ENCODE data around the gene RAB7B.
"Not testable (repeated sequence)": the region's sequence is repeated elsewhere in the genome, so short reads cannot be mapped to it uniquely, and the experiment has no call there.

RAB7B gene

DNA sequence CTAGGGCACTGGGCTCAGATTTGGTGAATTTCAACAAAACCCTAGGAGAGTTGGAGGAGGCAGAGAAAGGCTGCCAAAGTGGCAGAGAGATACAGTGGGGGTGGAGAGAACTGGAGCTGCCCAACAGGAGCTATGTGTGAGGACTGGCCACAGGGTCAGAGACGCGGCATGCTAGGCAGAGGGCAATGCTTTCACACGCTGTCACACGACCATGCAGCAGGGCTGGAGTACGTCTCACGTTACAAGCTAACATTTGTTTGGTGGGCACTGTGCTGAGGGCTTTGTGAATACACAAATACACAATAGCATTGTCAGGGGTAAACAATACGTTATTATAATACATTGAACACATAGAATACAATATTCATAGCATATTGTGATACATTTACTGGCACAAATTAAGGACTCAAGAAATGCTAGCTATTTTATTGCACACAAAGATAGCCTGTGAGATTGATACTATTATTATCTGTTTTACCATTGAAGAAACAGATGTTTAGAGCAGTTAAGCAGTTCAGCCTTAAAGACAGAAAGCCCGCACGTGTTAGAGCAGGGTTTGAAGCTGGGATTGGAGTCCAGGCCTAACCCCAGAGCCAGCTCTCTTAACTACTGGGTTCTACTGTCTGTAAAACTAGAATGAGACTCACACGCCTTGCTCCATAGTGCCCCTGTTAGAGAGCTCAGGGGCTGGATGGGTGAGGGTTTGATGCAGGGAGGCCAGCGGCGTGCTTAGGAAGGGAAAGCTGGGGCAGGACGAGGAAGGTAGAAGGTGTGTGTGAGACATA lies 4.5 kb downstream of the RAB7B start:
- in situ Hi-C loops (cut with MboI; ENCODE audit: low sequenced_read_pairs) = no loop called here

DNA sequence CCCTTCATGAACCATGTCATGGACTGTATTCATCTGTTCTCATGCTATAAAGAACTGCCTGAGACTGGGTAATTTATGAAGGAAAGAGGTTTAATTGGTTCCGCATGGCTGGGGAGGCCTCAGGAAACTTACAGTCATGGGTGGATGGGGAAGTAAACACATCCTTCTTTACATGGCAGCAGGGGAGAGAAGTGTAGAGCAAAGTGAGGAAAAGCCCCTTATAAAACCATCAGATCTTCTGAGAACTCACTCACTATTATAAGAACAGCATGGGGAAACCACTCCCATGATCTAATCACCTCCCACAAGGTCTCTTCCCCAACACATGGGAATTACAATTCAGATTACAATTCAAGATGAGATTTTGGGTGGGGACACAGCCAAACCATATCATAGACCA lies 6.6 kb downstream of the RAB7B start:
- in situ Hi-C loops (cut with MboI; ENCODE audit: low sequenced_read_pairs) = not testable (repeated sequence)

DNA sequence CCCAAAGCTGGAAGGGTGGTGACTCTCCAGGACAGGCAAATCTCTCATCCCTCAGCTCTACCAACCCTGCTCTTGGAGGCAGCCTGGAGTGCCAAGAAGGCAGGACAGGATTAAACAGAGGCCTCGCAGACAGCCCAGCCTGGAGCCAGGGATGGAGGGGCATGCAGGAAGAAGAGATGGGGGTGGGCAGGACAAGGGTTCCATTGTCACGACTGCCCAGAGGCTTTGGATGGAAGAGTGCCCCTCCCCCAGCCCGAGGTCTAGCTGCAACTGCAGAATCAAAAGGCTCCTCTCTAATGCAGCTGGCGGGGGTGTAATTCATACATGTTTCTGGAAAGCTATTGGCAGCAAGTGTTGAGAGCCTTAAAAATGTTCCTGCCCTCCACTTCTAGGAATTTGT lies 8.8 kb downstream of the RAB7B start:
- in situ Hi-C loops (cut with MboI; ENCODE audit: low sequenced_read_pairs) = no loop called here

DNA sequence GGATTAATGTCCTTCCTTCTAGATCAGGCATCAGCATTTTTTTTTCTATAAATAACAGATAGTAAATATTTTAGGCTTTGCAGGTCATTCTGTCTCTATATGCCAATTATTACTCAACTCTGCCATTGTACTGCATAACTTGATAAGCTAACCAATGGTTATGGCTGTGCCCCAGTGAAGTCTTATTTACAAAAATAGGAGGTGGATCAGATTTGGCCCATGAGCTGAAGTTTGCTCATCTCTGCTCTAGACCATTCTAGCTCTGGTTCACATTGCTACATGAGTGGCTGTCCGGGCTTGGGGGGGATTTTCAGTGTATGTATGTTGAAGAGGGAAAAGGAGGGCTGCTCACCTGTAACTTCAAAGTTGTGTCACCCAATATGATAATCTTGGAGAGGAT lies 10.1 kb downstream of the RAB7B start:
- in situ Hi-C loops (cut with MboI; ENCODE audit: low sequenced_read_pairs) = no loop called here

DNA sequence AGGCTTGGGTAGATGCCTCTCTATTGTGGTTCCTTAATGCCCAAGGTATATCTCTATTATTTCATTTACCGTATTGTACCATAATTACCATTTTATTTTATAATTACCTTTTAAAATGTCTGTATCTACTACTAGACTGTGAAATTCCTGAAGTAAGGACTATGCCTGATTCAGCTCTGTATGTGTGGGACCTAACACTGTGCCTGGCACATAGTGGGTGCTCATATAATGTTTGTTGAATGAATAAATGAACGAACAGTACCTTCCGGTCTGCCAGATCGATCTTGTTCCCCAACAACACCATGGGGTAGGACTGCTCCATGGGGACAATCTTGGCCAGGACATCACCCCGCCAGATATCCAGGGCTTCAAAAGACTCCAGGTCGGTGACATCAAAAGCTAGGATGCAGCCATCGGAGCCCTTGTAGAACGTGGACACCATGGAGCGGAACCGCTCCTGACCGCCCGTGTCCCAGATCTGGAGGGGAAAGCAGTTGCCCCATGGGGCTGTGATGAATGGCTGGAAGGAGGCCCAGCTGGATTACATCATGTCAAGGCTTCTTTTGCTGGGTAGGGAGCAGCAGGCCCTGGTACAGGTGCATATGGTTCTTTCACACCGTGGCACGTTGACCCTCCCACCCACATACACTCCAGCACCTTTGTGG lies 10.8 kb downstream of the RAB7B start:
- in situ Hi-C loops (cut with MboI; ENCODE audit: low sequenced_read_pairs) = no loop called here

DNA sequence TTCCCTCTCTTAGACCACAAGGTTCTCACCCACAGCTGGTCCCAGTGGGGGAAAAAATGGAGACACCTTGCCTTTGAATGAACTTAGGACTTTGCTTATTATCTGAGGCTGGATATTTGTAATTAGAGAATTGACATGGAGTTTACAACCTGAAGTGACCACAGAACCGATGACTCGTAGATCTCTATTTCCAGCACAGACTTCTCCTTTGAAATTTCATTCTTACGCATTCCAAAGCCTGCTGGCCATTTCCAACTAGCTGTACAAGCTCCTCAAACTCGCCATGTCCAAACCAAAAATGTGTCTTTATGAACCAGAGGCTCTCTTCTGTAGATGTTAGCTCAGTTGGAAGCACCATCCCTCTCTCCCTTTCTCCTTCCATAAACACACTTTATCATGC lies 12.0 kb downstream of the RAB7B start:
- in situ Hi-C loops (cut with MboI; ENCODE audit: low sequenced_read_pairs) = no loop called here

DNA sequence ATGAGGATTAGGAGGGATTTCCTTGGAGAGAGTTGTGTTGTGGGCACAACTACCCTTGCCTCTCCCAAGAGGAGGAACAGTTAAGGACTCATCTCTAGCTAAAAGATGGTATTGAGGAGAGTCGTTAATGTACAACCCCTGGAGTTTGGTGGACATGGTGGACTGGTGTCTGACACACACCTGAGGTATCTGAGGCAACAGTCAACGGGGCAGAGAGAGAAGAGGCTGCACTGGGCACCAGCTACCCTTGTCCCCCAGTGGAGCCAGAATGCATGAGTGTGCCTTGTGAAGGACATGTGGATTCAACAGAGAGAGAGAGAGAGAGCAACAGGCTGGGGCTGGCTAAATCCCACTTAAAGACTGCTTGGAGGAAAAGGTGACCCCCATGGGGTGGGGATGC lies 13.0 kb downstream of the RAB7B start:
- in situ Hi-C loops (cut with MboI; ENCODE audit: low sequenced_read_pairs) = no loop called here

DNA sequence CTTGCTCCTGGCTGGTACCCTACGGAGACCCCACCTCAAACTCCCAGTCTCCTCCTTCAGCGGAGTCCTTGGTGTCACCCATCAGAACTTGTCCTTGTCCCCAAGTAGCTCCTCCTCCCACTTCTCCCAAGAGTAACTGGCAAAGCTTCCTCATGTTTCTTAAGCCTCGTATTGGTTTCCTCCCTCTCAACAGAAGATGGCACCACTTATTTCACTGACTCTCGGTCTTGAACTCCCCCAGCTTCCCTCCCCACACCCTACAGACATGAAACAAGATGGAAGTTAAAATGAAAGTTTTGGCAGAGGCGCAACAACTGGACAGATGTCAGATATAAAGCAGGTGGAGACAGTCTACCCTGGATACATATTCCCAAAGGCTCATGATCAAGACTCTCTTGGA lies 13.4 kb downstream of the RAB7B start:
- in situ Hi-C loops (cut with MboI; ENCODE audit: low sequenced_read_pairs) = no loop called here

DNA sequence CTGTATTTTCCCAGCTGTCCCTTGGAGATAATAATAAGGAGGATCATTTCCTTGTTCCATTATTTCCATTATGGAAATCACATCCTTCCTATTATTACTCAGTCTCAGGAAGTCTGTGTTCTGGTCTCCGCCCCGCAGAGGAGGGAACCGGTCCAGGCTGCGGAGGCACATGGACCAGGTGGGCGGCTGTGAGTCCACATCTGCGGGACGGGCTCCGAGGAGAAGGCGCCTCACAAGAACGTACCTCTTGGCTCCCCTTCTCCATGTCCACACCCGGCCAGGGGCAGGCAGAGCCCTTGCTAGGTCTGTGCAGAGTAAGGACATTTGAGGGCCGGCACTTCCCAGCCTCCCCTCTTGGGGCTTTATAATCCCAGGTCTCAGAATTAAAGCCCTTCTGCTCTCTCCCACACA lies 14.6 kb downstream of the RAB7B start:
- in situ Hi-C loops (cut with MboI; ENCODE audit: low sequenced_read_pairs) = no loop called here

DNA sequence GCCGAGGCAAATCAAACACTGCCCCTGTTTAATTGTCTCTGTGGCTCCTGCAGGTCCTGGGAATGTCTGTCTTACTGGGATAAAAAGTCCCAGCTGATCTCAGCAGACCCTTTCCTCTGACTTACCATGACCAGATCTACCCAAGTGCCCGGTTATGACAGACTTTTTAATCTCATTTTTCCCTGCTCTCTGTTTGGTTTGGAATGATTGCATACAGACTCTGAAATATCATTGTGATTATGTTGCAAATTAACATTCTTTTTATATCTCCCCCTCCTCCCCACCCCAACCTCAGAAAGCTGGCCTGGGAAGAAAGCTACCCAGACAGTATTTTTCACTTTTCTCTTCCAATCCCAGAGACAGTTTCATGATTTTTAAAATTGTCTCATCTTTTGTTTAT lies 16.3 kb downstream of the RAB7B start:
- in situ Hi-C loops (cut with MboI; ENCODE audit: low sequenced_read_pairs) = no loop called here

DNA sequence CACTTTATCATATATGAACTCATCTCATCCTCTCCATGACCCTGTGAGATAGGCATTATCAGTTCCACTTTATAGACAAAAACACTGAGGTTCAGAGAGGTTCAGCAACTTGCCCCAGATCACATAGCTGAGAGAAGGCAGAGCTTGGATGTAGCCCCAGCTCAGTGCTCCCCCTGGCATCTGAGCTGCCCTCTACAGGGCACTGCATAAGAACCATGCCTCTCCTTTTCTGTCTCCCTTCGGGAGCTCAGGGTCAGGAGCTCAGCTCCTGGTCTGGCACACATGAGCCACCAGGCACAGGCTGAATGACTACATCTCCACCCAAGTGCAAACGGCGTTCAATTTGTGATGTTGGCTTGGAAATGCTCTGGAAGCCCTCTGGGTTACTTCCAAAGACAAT lies 16.9 kb downstream of the RAB7B start:
- in situ Hi-C loops (cut with MboI; ENCODE audit: low sequenced_read_pairs) = no loop called here

DNA sequence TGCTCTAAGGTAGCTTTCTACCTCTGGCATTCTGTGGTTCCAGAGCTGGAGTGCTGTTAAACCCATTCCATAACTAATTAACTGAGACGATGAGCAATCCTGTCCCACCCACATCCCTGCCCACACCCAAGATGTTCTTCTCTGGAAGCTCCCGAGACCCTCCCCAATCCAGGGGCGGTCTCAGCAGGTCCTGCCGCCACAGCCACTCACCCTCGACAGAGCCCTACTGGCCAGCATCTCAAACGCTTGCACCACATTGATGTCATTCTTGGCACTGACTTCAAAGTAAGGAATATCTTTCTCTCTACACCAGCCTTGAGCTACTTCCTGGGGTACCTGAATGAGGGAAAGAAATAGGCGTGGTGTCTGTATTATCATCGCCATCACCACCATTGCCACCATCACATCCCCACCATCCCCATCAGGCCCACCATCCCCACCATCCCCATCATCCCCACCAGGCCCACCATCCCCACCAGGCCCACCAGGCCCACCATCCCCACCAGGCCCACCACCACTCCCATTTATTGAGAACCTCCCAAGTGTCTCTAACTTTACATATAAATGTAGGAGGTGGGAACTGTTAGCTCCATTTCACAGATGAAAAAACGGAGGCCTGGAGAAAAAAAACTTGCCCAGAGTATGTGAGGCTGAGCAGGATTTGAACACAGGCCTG lies 17.7 kb downstream of the RAB7B start:
- in situ Hi-C loops (cut with MboI; ENCODE audit: low sequenced_read_pairs) = no loop called here

DNA sequence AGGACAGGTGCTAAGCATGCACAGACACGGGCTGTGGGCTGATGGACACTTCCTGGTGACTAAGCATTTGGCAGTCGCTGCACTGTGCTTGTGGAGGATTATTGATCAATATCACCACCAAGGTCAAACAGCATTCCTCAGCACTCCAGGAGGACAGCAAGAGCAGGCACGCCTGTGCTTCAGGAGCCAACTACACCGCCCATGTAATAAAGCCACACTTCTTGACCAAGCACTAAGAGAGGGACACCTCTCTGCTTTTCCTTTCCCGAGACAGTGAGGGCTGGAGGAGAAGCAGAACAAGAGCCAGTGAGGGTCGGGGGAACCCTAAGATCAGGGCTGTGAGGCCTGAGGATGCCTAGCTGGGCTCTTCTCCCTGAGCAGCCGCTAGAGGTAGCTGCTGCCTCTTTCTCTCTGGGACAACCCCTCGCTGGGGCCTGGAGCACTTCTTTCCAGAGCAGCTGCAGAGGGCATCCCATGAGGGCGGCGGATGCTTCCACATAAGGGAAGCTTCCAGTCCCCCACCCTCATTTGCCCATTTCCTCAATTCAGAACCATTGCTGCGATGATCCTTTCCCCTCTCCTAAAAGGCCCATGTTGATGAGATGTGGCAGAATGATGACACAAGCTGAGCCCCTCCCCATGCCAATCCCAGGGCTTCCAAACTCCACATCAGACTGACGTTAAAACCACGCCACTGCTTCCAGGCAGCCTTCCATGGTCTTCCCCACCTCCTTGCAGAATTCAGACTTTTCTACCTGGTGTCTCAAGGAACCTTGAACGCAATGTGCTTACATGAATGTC lies 19.1 kb downstream of the RAB7B start:
- in situ Hi-C loops (cut with MboI; ENCODE audit: low sequenced_read_pairs) = loop anchor here (5.0 kb wide), 1 partner anchor 123 kb away; no protein-coding TSS in a partner anchor

DNA sequence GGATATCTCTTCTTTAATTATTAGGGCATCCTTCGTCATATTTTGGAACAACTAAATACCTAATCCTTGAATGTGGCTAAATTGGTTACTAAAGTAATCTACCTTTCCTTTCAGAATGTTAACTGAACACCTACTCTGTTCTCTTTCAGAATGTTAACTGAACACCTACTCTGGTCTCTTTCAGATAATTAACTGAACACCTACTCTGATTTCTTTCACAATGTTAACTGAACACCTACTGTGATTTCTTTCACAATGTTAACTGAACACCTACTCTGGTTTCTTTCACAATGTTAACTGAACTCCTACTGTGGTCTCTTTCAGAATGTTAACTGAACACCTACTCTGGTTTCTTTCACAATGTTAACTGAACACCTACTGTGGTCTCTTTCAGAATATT lies 21.9 kb downstream of the RAB7B start:
- in situ Hi-C loops (cut with MboI; ENCODE audit: low sequenced_read_pairs) = loop anchor here (5.0 kb wide), 1 partner anchor 126 kb away; no protein-coding TSS in a partner anchor

DNA sequence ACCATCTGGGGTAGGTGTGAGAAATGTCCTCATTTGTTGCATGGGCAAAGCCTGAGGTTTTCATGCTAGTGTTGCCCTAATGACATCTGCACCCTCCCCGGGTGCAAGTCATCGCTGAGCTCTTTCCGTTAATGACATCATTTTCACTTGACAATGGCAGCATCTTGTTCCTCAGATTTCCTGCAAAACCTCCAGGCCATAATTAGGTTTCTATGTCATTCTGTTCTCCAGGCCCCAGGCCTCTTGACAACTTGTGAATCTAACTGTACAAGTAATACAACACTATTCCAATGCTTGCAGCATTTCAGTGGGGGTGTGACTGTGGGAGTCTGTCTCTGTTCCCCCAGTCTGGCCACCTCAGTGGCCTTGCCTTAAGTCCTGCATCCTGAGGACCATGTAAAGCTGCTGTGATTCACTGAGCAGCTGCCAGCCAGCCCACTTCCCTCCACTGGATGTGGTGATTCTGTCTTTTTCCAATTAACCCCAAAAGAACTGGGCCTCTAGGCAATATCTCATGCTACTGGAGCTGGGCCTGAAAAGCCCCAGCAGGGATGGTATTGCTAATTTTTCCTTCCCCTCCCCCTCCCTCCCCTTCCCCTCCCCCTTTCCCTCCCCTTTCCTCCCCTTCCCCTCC lies 22.8 kb downstream of the RAB7B start:
- in situ Hi-C loops (cut with MboI; ENCODE audit: low sequenced_read_pairs) = loop anchor here (5.0 kb wide), 1 partner anchor 127 kb away; no protein-coding TSS in a partner anchor

DNA sequence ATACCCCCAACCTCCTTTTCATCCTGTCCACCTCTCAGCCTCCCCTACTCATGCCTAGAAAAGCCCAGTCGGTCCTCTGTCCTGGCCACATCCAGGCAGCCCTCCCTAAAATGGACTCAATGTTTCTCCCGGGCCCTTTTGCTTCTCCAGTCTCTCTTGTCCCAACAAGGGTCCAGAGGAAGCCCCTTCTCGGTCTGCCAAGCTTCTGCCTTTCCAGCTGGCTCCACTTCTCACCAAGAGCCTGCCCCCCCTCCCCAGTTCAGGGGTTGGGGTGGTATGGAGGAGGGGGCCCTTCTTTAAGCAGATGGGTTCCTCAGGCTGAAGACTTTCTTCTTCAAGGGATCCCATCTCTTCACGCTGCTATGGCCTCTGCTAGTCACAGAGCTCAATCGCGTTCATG lies 23.9 kb downstream of the RAB7B start:
- in situ Hi-C loops (cut with MboI; ENCODE audit: low sequenced_read_pairs) = no loop called here

DNA sequence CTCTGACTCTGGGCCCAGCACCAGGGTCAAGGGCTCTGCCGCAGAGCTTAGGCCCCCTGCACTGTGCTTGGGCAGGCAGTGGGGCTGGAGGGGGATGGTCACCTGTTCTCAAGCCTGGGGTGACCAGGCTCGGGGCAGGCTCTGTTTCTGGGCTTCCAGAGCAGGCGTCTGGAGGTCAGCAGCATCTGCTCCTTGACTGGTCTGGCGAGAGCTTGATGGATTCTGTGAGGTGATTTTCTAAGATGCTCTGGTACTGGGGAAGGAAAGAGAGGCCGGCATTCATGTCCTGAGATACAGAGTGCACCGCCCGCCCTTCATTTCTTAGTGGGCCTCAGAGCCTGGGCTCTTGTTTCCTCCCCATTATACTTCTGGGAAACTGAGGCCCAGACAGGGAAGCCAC lies 24.5 kb downstream of the RAB7B start:
- in situ Hi-C loops (cut with MboI; ENCODE audit: low sequenced_read_pairs) = no loop called here

DNA sequence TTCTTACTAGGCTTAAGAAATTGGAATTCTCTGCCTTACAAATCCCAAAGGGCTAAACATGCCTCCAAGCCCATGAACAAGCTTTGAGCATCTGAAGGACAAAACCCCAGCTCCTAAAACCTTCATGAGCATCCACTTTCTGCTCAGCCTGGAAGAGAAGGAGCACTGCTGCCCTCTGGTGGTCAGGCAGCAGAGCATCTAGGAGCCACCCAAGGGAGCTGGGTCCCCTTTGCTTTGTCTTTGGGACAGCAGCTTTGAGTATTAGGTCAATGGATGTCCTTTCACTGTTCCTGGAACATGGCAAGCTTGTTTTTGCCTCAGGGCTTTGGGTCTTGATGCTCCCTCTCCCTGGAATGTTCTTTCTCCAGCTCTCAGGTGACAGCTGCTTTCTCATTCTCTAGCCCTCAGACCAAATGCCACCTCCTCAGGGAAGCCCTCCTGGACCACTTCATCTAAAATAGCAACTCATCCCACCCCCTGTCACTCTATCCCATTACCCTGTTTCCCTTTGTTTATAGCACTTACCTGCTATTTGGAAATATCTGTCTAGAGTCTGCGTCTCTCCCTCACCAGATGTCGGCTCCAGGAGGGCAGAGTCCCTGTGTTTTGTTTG lies 25.7 kb downstream of the RAB7B start:
- in situ Hi-C loops (cut with MboI; ENCODE audit: low sequenced_read_pairs) = no loop called here

DNA sequence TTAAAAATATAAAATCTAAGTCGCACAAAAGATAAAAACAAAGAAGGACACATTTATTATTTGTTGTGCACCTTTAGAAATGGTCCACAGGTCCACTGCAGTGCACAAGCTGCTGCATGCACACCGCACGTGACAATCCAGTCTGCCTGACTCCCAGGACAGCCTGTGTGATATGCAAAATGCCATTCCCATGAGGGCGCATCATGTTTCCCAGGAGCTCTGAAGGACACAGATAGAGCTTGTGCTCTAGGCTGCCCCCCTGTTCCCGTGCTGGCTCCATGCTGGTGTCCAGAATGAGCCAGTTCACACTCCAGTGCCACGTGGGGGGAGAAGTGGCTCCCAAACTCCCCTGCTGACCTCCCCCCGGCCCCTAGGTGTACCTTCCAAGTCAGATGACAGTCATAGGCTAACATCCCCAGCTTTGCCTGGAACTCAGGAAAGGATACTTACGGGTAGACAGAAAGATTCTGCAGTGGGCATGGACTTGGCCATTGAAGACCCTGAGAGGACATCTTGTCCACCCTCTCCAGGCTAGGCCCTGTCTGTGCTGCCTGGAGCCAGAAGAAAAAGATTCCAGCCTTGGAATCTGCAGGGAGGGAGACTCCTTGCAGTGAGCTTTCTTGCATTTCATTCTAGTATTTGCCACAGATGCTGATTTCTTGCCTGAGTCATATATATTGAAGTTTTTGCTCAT lies 26.3 kb downstream of the RAB7B start:
- in situ Hi-C loops (cut with MboI; ENCODE audit: low sequenced_read_pairs) = no loop called here

DNA sequence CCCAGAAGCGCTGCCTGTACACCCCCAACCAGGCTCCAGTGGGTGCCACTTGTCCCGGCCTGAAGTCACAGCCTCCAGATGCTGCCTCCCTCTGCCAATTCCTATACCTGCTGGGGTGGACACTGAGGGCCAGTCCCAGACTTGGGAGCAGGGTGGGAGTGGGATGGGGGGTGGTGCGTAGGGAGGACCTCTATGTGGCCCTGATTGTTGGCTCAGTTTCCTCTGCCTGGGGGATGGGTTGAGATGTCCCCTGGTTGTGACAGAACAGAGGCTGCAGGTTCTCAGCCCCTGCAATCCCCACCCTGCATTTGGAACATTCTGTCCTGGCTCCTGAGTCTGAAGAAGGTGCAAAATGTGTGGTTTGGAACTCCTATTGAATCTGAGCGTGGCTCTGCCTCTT lies 27.2 kb downstream of the RAB7B start:
- in situ Hi-C loops (cut with MboI; ENCODE audit: low sequenced_read_pairs) = no loop called here

Data from HL-60/S4 (cell line).